Stimulated activated effector memory CD8-positive, alpha-beta T cell treated with anti-CD3 and anti-CD28 coated beads, Interleukin-12 subunit alpha, Interleukin-12 subunit beta, amount 100 ng/mL, for 72 hours (primary cell): ENCODE data around the gene PEAK3.
A peak's percentile ranks its signal among the peaks of the same experiment; 100 is the strongest.
"Not testable (repeated sequence)": the region's sequence is repeated elsewhere in the genome, so short reads cannot be mapped to it uniquely, and the experiment has no call there.

Experiments used
- ATAC-seq: fragments of 150-1000 bp; cut with Tn5 transposase; 2 replicates; pipeline ENCODE4 v1.10.0; 2021
- DNase-seq, 2 donors: peaks; one replicate each; pipeline ENCODE4 v3.0.0; 2021 to 2022; ENCODE audit warnings: low spot score in 2 of 2
- H3K27ac Mint-ChIP-seq: one replicate; pipeline ENCODE4 v1.8.0; 2022; ENCODE audit warnings: mild to moderate bottlenecking, mixed read lengths
- H3K36me3 Mint-ChIP-seq: one replicate; pipeline ENCODE4 v1.8.0; 2022; ENCODE audit warnings: mild to moderate bottlenecking, mixed read lengths
- H3K4me1 Mint-ChIP-seq: one replicate; pipeline ENCODE4 v1.8.0; 2022; ENCODE audit warnings: mixed read lengths
- H3K4me3 Mint-ChIP-seq: one replicate; pipeline ENCODE4 v1.8.0; 2022; ENCODE audit warnings: mild to moderate bottlenecking, mixed read lengths
- H3K9me3 Mint-ChIP-seq: one replicate; pipeline ENCODE4 v1.8.0; 2022; ENCODE audit warnings: mixed read lengths

PEAK3 gene

DNA sequence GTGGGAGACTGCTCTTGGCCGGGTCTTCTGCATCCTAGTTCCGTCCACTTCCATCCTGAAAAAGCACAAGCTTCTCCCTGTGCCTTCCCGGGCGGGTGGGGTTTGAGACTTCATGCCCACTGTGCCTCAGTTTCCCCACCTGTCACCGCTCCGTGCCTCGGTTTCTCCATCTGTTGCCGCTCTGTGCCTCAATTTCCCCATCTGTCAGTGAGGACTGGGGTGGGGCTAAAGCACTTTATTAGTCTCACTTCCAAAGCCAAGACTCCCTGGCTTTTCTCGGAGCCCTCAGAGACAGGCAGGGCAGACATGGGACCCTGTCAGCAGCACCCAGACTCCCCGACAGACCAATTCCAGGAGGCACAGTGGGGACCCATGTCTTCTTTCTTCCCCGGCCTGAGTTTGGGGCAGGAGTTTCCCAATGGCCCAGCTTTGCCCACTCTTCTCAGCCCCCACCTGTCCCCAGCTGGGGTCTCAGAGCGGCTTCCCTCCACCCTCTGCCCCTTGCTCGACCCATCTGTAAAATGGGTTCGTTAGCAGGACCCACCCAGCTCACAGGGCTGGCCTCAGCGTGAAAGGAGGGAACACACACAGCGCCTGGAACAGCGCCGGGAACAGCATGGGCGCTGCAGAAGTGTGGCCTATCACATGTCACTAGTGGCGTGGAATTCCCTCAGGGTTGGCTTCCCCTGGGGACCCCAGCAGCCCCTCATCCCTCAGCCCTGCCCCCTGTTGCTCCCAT is 4.6 kb upstream of the PEAK3 start:
- DNase-seq (no peak), ATAC-seq (no peak)
- Mint-ChIP-seq H3K9me3 (no peaks in the 10 kb centered on the region), H3K36me3 (peaks cover 22% of the 10 kb centered on the region), H3K4me1 (peaks cover 37% of the 10 kb centered on the region), H3K4me3 (no peak overlapping the region), H3K27ac (no peak overlapping the region)

- peaks cover 25% of the 10 kb centered on the region for H3K4me1 Mint-ChIP-seq
- DNase-seq: no peak
- H3K36me3 Mint-ChIP-seq: peaks cover 24% of the 10 kb centered on the region
- ATAC-seq: no peak
- H3K4me3 Mint-ChIP-seq: no peak overlapping the region
- no peak overlapping the region for H3K27ac Mint-ChIP-seq
- no peaks in the 10 kb centered on the region for H3K9me3 Mint-ChIP-seq
These were observed 2.0 kb upstream of the PEAK3 start for GRCh38 chr19:2283835-2284507.

- peak overlapping the region; percentile 73 for H3K4me3 Mint-ChIP-seq
- DNase-seq (no peak), ATAC-seq (no peak)
- H3K27ac Mint-ChIP-seq: peak overlapping the region; percentile 85
- peaks cover 30% of the 10 kb centered on the region for H3K36me3 Mint-ChIP-seq
- H3K9me3 Mint-ChIP-seq: no peaks in the 10 kb centered on the region
- peaks cover 15% of the 10 kb centered on the region for H3K4me1 Mint-ChIP-seq
These were observed 875 bp upstream of the PEAK3 start for GRCh38 chr19:2282862-2283237.

- ATAC-seq, DNase-seq, H3K9me3 Mint-ChIP-seq: not testable (repeated sequence)
- Mint-ChIP-seq H3K4me1 (peaks cover 15% of the 10 kb centered on the region), H3K4me3 (peak overlapping the region; percentile 73), H3K36me3 (peaks cover 43% of the 10 kb centered on the region), H3K27ac (peak overlapping the region; percentile 85)
These were observed 512 bp downstream of the PEAK3 start for GRCh38 chr19:2281265-2282061.

DNA sequence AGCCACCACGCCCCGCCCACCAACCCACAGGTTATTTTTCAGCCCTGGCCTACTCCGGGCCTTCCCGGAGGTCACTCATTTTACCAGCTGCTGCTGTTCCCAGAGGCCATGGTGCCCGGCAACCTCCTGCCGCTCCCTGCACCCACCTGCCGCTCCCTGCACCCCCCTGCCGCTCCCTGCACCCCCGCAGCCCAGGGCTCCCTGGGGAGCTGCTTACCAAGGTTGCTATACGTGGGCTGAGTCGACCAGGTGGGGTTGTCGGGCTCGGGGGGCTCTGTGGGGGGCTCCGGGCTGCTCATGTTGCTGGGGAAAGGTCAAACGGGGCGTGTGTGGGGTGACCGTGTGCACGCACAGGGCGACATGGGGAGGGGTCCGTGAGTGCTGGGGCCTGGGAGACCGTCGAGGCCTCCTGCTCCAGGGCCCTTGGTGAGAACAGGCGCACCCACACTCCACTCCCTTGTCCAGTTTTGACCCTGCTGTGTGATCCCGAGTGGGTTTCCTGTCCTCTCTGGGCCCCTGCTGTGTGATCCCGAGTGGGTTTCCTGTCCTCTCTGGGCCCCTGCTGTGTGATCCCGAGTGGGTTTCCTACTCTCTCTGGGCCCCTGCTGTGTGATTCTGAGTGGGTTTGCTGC is 1.2 kb downstream of the PEAK3 start:
- Mint-ChIP-seq H3K4me1 (peaks cover 15% of the 10 kb centered on the region), H3K27ac (no peak overlapping the region), H3K4me3 (no peak overlapping the region), H3K36me3 (peaks cover 47% of the 10 kb centered on the region), H3K9me3 (no peaks in the 10 kb centered on the region)
- ATAC-seq (no peak), DNase-seq (no peak)

- DNase-seq (no peak), ATAC-seq (peak; percentile 1)
- Mint-ChIP-seq H3K36me3 (peaks cover 61% of the 10 kb centered on the region), H3K4me3 (no peak overlapping the region), H3K9me3 (no peaks in the 10 kb centered on the region), H3K27ac (peak overlapping the region; percentile 54), H3K4me1 (peaks cover 30% of the 10 kb centered on the region)
These were observed 3.4 kb downstream of the PEAK3 start for GRCh38 chr19:2278459-2279158.

GRCh38 chr19:2277138-2277537 is 4.8 kb downstream of the PEAK3 start:
- ATAC-seq (no peak), DNase-seq (no peak)
- no peak overlapping the region for H3K4me3 Mint-ChIP-seq
- H3K9me3 Mint-ChIP-seq: no peaks in the 10 kb centered on the region
- H3K36me3 Mint-ChIP-seq: peaks cover 67% of the 10 kb centered on the region
- H3K27ac Mint-ChIP-seq: no peak overlapping the region
- H3K4me1 Mint-ChIP-seq: peaks cover 35% of the 10 kb centered on the region

DNA sequence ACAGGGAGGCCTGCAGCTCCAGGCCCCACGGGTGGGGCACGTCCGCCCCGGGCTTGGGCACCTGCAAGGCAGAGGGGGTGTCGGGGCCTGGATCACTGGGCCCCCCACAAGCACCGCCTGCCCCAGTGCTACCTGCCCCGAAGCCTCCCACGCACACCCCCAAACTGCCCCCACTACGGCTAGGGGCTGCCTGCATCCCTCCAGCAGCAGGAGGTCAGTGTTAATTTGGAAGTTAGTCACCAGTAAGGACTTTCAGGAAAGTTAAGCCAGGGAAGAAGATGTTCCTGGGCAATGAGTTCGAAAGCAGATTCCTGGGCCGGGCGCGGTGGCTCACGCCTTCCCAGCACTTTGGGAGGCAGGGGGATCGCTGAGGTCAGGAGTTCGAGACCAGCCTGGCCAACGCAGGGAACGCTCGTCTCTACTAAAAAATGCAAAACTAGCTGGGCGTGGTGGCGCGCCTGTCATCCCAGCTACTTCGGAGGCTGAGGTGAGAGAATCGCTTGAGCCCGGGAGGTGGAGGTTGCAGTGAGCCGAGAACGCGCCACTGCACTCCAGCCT is 5.5 kb downstream of the PEAK3 start:
- Mint-ChIP-seq H3K4me1 (peaks cover 36% of the 10 kb centered on the region), H3K36me3 (peaks cover 72% of the 10 kb centered on the region), H3K9me3 (no peaks in the 10 kb centered on the region), H3K27ac (peak overlapping the region; percentile 72), H3K4me3 (no peak overlapping the region)
- no peak for DNase-seq
- no peak for ATAC-seq

- no peak for DNase-seq
- H3K4me3 Mint-ChIP-seq: no peak overlapping the region
- ATAC-seq: no peak
These were observed 6.2 kb downstream of the PEAK3 start for GRCh38 chr19:2275588-2276428.

GRCh38 chr19:2274931-2275535 is 6.9 kb downstream of the PEAK3 start:
- peaks cover 87% of the 10 kb centered on the region for H3K36me3 Mint-ChIP-seq
- no peak for DNase-seq

More at GRCh38 chr19:2275588-2276428, 6.2 kb downstream of the PEAK3 start:
- peak overlapping the region; percentile 72 for H3K27ac Mint-ChIP-seq
- no peaks in the 10 kb centered on the region for H3K9me3 Mint-ChIP-seq
- H3K4me1 Mint-ChIP-seq: peaks cover 40% of the 10 kb centered on the region
- peaks cover 79% of the 10 kb centered on the region for H3K36me3 Mint-ChIP-seq

GRCh38 chr19:2274185-2274711 is 7.7 kb downstream of the PEAK3 start:
- Mint-ChIP-seq H3K27ac (peak overlapping the region; percentile 95), H3K4me1 (peaks cover 40% of the 10 kb centered on the region), H3K4me3 (peak overlapping the region; percentile 84), H3K9me3 (no peaks in the 10 kb centered on the region), H3K36me3 (peaks cover 92% of the 10 kb centered on the region)
- no peak for ATAC-seq
- no peak for DNase-seq

More at GRCh38 chr19:2274931-2275535, 6.9 kb downstream of the PEAK3 start:
- ATAC-seq: no peak
- Mint-ChIP-seq H3K27ac (peak overlapping the region; percentile 95), H3K4me1 (peaks cover 40% of the 10 kb centered on the region), H3K9me3 (no peaks in the 10 kb centered on the region), H3K4me3 (no peak overlapping the region)

GRCh38 chr19:2273356-2274184 is 8.4 kb downstream of the PEAK3 start:
- no peaks in the 10 kb centered on the region for H3K9me3 Mint-ChIP-seq
- peaks cover 40% of the 10 kb centered on the region for H3K4me1 Mint-ChIP-seq
- H3K36me3 Mint-ChIP-seq: peaks cover 89% of the 10 kb centered on the region
- H3K4me3 Mint-ChIP-seq: peak overlapping the region; percentile 84
- peak overlapping the region; percentile 95 for H3K27ac Mint-ChIP-seq
- ATAC-seq (peak; percentile 68), DNase-seq (peak; percentile 88 to 90)
